Measurements from ENCODE around the gene NUDT4B. TPM values are rescaled to one million over a fixed set of nuclear protein-coding genes. Genes with fewer than 3 reads are reported as not detected.
"Not testable (repeated sequence)": the region's sequence is repeated elsewhere in the genome, so short reads cannot be mapped to it uniquely, and the experiment has no call there.

NUDT4B gene
- total RNA-seq, 1 donor from 2014 or later, result not detected

GRCh38 chr1:148793762-148794332 lies 45.3 kb downstream of the NUDT4B start:
- not testable (repeated sequence) for H3K27ac Mint-ChIP-seq (ENCODE audit: unreplicated experiment); H3K36me3 Mint-ChIP-seq (ENCODE audit: low read depth); H3K27me3 Mint-ChIP-seq (ENCODE audit: low read depth); H3K9me3 Mint-ChIP-seq; H3K4me1 Mint-ChIP-seq; H3K4me3 Mint-ChIP-seq; DNase-seq (ENCODE audit: low read depth, low spot score)

Other genes with a start within 250 kb of the NUDT4B start
- 15.2 and 17.0 TPM in 2 replicates for gene NBPF14, start 152.8 kb upstream of the NUDT4B start, total RNA-seq
- 20.3 and 21.5 TPM in 2 replicates for gene PDE4DIP, start 95.7 kb downstream of the NUDT4B start, total RNA-seq

Data from neural crest cell (in vitro differentiated cells).